H1 (cell line): Measurements from ENCODE around the gene ATP5PB.

Source experiments
- CTCF ChIP-seq, 3 experiments: IDR thresholded peaks; 1 replicate in 2 of 3; 2 replicates in 1 of 3; pipeline versions ENCODE4 v1.5.1 to v1.6.1; 2011; ENCODE audit warnings: low read length in 3 of 3, mild to moderate bottlenecking in 3 of 3, inconsistent platforms in 2 of 3, low read depth in 1 of 3, moderate library complexity in 1 of 3; ENCODE audit not compliant: insufficient read depth in 1 of 3; ENCODE audit errors: control extremely low read depth in 1 of 3
- MAFK ChIP-seq: IDR thresholded peaks from 2 replicates; pipeline ENCODE4 v1.6.1; 2012; ENCODE audit warnings: low read depth, mild to moderate bottlenecking, improper control_type of control experiment, low read length
- POLR2A ChIP-seq, 2 experiments: IDR thresholded peaks; 1 replicate in 1 of 2; 2 replicates in 1 of 2; pipeline ENCODE4 v1.6.1; 2011; ENCODE audit warnings: low read depth in 2 of 2, low read length in 2 of 2, mild to moderate bottlenecking in 2 of 2; ENCODE audit errors: control extremely low read depth in 1 of 2
- POLR2AphosphoS5 ChIP-seq: IDR thresholded peaks from 2 replicates; pipeline ENCODE4 v1.6.1; 2011; ENCODE audit warnings: low read depth, low read length
- SAP30 ChIP-seq: fragments of 300-600 bp; sonication (generic); IDR thresholded peaks from 2 replicates; pipeline ENCODE4 v1.7.1; 2012; ENCODE audit warnings: low read length, moderate library complexity, mild to moderate bottlenecking, inconsistent platforms; ENCODE audit not compliant: insufficient read depth, insufficient replicate concordance
- TCF12 ChIP-seq: IDR thresholded peaks from 2 replicates; pipeline ENCODE4 v1.6.1; 2011; ENCODE audit warnings: low read depth, mild to moderate bottlenecking, low read length
- TEAD4 ChIP-seq: IDR thresholded peaks from 2 replicates; pipeline ENCODE4 v1.6.1; 2012; ENCODE audit warnings: low read depth, low read length, inconsistent platforms, mixed read lengths
- USF2 ChIP-seq: IDR thresholded peaks from 2 replicates; pipeline ENCODE4 v1.6.1; 2011; ENCODE audit warnings: low read length, improper control_type of control experiment

- no peak for TF ChIP-seq MAFK
- no peak for TF ChIP-seq POLR2A (IDR thresholded peaks at IDR 0.05; ENCODE audit: control extremely low read depth in 1 of 2, low read depth in 2 of 2, low read length in 2 of 2)
- no peak for TF ChIP-seq CTCF (IDR thresholded peaks at IDR 0.05; ENCODE audit: control extremely low read depth in 1 of 3, insufficient read depth in 1 of 3, low read depth in 1 of 3, low read length in 3 of 3)
- TF ChIP-seq SAP30 = no peak
- TF ChIP-seq USF2 = no peak
- TF ChIP-seq TEAD4 = no peak
- TF ChIP-seq TCF12 = no peak
- TF ChIP-seq POLR2AphosphoS5 = no peak
Measured at GRCh38 chr1:111450185-111450584, 921 bp downstream of the ATP5PB start.
